RKO (cell line): Measurements from ENCODE around the gene SYTL2.

Experiments
- DNase-seq: peaks from one replicate; pipeline ENCODE4 v3.0.0-alpha.2; 2016; ENCODE audit warnings: low spot score

SYTL2 gene

DNA sequence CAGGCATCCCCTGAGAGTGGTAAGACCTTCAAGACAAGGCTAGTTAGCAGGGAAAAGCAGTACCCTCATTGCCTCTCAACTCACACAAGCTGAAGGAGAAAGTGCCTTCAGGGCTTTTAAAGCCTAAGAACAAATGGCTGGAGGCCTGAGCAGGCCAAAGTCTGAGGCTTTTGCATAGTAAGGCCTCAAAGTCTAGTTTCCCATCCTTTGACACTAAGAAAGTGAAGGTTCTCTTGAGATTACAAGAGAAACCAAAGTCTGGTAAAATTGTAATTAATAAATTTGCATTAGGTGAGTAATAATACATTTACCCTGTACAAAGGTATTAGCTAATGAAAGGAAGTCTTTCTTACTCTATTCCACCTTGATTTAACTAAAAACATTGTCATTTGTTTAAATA, 78.0 kb downstream of the SYTL2 start:
- no peak for DNase-seq

DNA sequence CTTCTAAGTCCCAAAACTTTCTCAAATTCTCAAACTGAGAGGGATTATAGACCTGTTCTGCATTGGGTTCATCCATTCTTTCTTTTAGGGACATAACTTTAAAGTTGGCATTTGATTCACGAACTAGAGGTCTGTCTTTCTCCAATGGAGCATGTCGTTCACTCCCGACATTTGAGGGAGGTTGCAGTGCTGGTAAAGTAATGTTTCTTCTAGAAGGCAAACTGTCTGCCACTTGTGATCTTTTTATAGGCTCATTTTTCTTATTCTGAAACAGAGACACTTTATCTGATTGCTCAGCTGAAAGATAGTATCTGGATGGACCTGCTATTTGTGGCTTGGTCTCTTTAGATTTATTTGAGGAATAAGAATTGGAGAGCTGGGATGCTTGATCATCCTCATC, 84.6 kb downstream of the SYTL2 start:
- no peak for DNase-seq

DNA sequence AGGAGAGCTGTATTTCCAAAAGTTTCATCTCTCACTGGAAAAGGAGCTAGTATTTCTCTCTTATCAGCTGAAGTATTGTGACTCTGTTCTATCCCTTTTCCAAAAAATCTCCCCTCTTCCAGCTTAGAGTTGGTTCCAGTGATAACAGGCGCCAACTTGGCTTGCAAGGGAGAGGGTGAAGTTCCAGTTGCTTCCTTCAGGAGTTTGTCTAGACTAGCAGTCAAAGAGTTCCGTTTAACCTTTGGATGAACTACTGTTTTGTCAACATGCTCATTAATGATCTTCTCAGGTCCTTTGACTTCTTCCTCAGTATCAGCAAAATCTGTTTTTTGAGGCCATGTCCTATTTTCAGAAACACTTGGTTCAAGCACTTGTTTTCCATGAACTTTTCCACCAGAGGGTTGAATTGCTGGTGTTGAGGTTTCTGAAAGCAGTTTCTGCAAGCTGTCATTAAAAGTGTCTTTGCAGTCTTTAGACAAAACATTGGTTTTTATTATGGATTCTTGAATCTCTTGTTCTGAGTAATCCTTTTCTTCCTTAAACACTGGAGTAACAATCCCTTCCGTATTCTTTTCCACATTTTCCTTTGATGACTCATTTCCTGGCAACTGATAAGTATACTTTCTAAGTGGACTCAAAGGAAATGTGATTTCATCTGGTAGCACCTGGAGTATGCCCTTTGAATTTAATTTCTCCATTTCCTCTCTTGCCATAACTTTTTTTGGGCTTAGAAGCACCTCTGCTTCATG, 85.3 kb downstream of the SYTL2 start:
- peak; percentile 88 for DNase-seq

DNA sequence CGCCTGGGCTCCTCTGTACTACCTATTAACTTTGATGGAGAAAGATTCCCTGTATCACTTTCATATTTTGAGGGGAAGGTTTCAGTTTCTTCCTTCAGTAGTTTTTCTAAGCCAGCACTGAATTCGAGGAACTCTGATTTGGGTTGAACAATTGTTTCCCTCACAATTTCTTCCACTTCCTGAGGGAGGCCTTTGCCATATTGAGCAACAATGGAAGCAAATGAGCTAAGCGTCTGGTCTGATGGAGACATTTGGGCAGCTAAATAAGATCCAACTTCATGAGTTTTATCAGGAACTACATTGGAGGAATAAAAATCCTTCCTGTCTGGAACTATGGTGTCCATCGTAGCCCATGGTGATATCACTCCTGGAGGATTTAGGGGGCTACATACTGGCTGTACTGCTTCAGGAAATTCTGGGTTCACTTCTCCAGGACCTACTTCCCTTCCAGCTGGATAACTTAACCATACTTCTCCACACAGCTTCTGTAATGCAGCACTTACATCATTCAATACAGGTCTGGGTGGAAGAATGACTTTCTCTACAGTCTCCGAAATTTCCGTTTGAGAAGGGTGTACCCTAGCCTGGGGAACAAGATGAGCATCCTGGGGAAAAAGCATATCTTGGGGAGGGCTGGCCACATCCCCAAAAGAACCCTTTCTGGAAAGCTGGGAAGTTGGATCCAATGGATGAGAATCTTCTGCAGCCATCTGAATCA, 86.0 kb downstream of the SYTL2 start:
- DNase-seq = no peak

DNA sequence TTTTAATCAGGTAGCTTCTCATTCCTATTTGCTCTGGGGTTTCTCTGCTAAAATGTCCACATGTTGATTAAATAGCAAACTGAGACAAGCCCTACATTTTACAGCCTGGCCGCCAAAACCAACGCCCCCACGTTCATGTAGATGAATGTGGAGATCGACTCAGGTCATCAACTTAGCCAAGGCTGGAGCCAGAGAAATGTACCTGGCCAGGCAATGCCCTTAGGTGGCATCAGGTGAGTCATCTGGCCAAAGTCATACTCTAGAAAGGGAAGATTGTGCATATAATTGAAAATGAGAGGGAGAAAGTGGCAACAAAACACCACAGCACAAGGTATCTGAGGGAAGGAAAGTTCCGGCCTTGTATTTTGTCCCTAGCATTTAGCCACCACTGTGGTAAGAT, 87.9 kb downstream of the SYTL2 start:
- no peak for DNase-seq

DNA sequence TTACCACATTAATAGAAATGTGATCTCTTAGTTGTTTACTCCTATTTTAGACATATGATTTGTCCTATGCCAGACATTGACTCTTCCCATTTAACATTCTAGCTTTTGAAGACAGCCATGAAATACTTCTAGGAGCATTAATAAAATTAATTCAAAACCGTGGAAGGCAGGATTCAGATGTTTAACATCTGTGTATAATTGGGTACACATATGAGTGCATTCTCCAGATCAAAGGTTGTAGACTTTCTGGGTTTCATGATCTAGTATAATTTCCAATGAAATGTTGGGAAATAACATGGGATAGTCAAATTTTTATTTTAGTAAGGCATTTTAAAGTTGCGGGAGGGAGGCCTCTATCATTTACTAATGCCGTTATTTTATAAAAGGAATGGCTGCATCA, 89.8 kb downstream of the SYTL2 start:
- no peak for DNase-seq

DNA sequence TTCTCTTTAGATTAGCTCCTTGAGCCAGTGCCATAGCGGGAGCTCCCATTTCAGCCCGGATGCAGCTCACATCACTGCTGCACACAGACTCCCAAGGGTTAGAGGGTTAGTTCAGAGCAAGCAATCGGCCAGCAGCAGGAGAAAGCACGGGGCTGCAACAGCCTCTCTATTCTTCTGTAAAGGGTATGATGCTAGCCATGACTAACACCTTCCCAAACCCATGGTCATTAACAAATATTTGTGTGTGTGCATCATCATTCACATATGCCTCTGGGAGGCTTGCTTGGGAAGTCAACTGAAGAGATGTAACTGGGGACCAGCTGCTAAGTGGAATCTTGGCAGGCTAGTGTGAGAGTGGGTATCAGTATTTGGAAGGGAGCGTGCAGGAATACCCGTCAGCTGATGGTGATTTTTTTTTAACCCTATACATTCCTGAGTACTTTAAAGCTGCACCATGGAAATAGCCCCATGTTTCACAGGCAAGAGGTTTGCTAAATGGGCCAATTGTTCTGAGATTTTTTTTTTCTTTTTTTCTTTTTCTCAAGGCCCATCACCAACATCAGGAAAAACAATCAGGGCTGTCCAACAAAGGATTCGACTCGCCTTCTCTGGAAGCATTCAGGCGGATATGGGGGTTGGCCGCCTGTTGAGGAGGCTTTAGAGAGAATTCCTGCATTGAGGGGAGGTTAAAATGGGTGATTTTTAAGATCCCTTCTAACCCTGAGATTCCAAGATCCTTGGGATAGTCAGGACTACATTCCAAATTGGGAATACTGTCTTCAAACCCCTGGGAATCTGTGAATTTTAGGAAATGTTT, 91.7 kb downstream of the SYTL2 start:
- DNase-seq = peak; percentile 93

DNA sequence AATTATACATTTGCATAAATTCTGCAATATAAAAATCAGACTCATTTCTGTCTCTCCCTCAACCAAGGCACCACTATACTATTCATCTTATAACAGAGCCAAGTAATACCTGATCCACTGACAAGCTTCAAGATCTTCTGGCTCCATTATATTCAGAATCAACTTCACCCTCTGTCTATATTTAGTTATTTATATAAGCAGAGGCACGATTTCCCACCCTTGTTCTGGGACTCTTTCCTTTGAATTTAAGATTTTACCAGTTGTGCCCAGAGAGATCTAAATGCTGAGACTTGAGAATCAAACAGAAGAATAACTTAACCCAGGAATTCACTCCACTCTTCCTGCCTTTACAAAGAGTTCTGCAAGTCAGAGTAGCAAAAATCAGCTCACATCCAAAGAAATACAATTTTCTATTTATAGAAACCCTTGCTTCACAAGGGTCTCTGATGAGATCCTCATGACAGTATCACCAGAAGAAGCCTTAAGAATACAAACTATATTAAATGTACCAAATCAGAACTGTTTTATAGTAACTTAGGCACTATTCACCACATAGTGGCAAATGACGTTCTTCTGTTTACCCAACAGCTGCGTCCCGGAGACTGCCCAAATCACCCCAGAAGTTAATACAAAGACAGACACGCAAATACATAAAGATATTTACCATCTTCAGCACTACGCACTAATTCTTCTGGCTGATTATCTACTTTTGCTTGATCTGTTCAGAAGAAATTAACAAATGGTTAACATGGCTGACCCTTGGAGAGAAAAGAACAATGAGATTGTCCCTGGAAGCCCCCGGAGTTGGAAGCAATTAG, 92.6 kb downstream of the SYTL2 start:
- no peak for DNase-seq

DNA sequence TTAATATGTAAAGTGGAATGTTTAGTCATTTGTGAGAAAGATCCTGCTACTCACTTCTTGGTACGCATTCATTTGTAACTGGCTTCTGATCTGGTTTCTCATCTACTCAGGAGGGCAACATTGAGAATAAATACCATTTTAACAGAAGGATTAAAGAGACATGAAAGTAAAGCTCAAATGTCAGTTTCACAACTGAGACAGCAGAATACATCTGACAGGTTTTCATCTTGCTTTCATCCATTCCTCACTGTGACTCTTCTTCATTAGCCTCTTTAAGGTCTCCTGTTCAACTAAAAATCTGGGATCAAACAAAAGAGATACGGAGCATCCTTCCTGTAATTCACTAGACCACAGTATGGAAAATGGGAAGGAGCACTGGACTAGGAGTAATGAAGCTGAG, 93.5 kb downstream of the SYTL2 start:
- DNase-seq = no peak

DNA sequence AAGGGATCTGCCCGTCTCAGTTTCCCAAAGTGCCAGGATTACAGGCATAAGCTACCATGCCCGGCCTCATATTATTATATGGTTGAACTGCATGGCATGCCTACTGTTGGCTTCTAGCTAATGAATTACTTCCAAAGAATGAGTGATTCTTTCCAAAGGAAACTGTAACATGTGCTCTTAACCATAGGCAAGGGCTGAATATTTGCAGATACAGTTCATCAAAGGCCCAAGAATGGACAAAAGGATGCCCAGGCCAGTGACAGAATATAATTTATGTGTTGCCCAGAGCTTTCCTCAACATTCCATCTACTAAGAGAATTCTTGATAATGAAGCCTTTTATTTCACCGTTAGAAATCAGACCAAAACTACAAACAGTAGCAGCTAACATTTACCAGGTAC, 98.0 kb downstream of the SYTL2 start:
- DNase-seq = no peak

DNA sequence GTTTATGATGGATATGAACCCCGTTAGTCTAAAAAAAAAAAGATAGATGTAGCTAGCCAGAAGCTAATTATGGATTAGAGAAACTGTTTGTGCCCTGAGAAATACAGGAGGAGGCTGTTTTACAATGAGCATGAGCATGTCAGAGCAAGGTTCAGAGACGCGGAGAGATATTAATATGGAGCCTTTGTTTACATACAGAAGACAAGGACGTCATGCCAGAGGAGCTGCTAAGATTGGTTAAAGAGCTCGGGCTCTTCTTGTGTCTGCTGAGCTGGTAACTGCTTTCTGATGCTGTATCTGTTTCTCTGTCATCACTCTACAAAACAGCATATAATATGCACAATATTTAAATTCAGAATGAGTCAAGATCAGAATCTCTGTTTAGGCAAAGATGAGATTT, 100.0 kb downstream of the SYTL2 start:
- DNase-seq = no peak

DNA sequence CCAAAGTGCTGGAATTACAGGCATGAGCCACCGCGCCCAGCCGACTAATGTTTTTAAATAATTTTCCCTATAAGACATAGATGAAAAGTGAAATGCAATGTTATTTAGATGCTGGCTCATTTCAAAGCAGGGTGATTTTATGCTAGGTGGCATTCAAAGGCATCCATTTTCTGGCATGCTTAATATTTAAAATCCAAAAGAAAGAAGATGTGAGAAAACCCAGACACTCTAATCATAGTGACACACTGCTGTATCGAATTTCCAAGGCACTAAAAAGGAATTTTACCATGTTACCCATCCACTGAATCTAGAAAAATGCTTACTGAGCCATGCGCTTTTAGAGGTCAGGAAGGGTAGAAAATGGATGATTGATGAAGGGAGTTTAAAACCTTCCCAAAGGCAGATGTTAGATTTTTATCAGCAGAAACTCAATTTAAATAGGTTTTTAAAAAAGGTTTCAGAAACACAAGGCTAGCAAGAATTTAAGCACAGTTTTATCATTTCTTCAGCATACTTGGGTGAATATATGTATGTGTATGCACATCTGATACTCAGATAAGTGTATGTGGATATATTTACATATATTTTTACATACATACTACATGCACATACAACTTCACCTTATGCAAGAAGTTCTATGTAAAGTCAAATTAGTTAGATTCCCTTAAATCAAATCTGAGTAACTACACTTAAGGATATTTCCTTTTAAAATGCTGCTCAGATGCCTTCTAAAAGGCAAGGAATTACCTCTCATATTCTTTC, 100.8 kb downstream of the SYTL2 start:
- no peak for DNase-seq

DNA sequence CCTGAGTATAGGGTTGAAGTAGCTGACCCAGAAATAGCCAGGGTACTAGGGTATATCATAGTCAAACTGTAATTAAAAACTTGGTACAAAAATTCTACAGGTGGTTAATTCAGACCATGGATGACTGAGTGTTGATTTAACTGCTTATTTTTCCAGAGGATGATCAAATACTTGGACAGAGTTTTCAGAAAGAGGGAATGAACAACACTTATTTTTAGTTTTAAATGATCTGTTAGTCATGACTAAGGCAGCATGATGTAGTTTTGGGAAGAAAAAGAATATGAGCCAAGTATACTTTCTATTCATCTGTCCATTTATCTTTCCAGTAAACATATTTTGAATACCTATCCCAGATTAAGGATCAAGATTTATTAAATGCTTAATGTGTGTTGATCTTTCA, 105.1 kb downstream of the SYTL2 start:
- no peak for DNase-seq

DNA sequence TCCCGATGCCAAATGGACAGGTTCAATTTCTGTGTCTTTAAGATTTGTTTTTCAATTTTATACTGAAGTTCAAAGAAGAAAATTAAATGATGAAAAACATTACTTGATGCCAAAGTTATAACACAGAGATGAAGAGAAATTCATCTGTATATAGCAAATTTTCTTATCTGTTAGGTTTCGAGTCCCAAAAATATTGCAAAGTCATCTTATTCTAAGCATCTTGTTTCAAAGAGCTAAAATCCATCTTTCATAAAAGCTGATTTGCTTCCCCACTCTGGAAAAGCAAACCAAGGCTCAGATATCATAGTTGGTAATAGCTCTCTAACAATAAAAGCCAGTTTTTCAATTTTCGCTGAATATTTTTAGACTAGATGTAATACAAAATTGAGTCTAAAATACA, 106.0 kb downstream of the SYTL2 start:
- DNase-seq = no peak

DNA sequence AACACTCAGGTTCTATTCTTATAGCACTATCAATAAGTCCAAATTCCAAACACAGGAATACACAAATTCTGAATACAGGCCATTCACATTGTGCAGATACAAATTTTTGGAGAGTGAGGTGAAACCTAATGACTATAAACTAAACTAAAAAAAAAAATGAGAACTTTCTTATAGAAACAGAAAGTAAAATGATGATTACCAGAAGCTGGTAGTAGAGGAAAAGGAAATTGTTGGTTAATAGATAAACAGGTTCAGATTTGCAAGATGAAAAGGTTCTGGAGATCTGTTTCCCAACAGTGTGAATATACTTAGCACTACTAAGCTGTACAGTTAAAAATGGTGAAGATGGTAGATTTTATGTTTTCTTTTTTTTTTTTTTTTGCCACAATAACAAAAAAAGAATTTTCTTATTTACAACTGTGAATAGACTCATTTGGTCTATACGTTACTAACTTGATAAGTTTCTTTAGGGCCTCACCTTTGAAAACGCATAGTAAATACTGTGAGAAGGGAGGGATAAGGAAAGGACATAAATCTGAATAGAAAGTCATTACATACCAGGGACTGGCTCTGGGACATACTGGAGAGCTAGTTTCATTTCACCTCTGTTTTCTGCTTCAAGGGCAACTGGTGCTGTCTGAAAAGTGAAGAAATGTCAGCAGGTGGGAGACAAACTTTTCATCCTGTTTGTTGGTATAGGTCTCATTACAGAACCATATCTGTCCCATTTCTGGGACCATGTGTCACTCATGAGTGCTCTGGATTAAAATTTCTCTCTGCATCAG, 110.8 kb downstream of the SYTL2 start:
- DNase-seq = no peak

DNA sequence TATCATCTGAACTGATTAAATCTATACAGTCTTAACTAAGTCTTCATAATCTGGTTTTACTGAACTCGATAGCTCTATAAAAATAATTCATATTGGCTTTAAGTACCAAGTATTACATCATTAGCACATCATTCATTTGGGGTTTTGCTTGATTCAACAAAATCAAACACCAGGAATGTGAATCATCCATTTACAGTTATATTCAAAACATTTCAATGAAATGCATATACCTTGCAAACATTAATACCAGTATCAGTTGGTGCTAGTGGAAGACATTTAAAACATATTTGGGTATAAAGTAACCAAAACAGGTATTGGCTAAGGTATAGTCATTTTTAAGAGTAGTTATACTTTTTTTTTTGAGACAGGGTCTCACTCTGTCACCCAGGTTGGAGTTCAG, 112.7 kb downstream of the SYTL2 start:
- DNase-seq = no peak

DNA sequence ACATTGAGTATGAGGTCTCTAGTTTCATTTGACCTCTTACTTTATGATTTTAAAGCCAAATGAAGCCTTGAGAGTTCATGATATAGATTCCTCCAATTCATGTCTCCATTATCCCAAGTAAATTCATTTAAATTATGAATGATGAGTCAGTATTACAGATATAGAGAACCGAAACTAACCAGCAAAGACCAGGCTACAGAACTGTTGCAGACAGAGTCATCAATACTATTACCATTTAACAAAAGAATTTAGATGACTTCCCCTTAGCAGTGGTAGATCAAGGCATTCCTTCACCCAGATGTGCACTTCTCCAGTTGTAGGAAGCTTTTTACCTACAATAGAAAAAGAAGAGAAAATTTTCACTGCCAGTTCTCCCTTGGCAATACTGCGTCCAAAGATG, 113.2 kb downstream of the SYTL2 start:
- DNase-seq = no peak

DNA sequence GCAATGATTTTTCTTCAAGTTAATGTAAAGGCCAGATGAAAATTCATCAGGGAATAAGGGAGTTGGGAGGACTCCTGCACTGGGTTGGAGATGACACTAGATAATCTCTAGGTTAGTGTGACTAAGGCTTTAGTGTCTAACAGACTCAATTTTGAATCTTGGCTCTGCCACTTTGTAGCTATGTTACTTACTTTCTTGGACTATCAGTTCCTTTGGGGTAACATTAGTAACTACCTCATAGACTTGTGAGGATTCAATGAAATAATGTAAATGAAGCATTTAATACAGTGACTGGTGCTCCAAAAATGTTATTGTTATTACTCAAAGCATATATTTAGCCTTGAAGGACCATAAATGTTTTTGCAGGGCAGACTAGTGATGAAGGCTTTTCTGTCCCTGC, 115.4 kb downstream of the SYTL2 start:
- DNase-seq = no peak

DNA sequence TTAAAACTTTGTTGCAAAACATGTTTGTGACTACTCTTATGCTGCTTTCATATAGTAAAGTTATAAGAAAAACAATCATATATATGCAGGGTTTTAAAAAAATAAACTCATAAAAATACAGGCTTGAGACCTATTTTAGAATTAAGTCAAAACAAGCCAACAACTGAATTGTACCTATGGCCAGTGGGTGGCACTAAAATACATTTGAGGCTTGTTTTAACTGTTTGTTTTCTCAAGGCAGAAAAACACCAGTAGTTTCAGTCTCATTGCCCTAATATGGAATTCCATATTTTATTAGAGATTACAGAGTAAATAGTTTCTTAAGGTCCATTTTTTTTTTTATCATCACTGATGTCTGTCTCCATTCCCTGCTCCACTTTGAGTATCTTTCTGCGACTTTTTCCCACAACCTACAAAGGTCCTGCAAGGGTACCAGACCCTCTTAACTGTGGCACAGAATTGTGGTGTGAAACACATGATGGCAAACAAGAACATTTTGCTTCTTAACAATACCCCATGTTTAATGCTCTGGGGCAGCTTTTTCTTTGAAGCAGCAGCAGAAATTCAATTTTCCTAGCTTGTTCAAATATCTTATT, 116.5 kb downstream of the SYTL2 start:
- peak; percentile 65 for DNase-seq

DNA sequence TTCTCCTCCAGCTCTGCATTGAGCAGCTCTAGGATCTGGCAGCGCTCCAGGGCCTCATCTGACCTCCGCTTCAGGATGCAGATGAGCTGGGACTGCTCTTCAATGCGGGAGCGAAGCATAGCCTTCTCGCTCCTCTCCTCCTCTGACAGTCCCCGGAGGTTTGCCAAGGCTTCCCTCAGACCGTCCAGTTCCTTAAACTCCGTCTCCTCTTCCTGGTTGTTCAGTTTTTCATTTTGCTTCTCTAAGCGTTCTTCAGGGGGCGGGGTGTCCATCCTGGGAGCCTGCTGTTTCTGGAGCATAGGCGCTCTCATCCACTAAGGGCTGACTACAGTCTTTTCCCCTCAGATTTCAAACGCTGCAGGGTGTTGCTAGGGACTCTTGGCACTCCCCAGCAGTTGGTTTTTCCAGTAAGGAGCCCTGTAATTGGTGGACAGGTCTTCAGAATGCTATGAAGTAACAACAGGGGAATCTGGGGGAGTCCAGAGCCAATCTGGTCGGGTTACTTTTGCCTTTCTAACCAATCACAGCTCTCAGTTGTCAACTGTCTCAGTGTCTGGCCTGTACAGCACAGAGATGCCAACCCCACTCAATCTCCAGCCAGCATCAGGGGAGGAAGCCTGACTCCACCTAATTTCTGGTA, 125.0 kb downstream of the SYTL2 start, which contains the start of gene CCDC89:
CCDC89 (minus strand) TSS at position 376 of the 640 bp plus-strand sequence; CDS start at position 311, 65 bp downstream.
- no peak for DNase-seq
